Bone marrow (tissue), 2 donors: ENCODE results near the gene REXO1.

Source experiments
- DNase-seq, 2 donors: peaks; one replicate each; lab custom pipeline; 2025; lab: John Stamatoyannopoulos, UW

Gene REXO1

GRCh38 chr19:1766800-1767352, 81.4 kb downstream of the REXO1 start:
- no peak for DNase-seq

- no peak for DNase-seq
These were observed 82.1 kb downstream of the REXO1 start for GRCh38 chr19:1765904-1766799.
